ENCODE data around the gene DEK.

GRCh38 chr6:18204691-18205090 lies 59.6 kb downstream of the DEK start:
- TF ChIP-seq CTCF (IDR thresholded peaks at IDR 0.05; ENCODE audit: insufficient read depth, low read depth, low read length) (no peak), EZH2 (IDR thresholded peaks at IDR 0.05; ENCODE audit: insufficient read depth, low read length) (no peak)

All from astrocyte (in vitro differentiated cells and primary cell).